Tibial nerve (tissue), 3 donors: Measurements from ENCODE around the gene ENDOV.

Experiments used
- POLR2A ChIP-seq, 2 donors: fragments of 450-650 bp; IDR thresholded peaks; one replicate each; pipeline ENCODE4 v1.6.1; 2017; ENCODE audit warnings: antibody characterized with exemption in 2 of 2, mild to moderate bottlenecking in 2 of 2, moderate library complexity in 2 of 2
- TF ChIP-seq, protein P1 (sequence below), 5 experiments: fragments of 200-600 bp in 3 of 5; fragments of 450-650 bp in 2 of 5; sonication (generic) in 3 of 5; IDR thresholded peaks; one replicate each; pipeline ENCODE4 v1.5.1; 2016 to 2019; ENCODE audit warnings: antibody characterized with exemption in 5 of 5, mild to moderate bottlenecking in 3 of 5, moderate library complexity in 2 of 5

- TF ChIP-seq, protein P1, sequence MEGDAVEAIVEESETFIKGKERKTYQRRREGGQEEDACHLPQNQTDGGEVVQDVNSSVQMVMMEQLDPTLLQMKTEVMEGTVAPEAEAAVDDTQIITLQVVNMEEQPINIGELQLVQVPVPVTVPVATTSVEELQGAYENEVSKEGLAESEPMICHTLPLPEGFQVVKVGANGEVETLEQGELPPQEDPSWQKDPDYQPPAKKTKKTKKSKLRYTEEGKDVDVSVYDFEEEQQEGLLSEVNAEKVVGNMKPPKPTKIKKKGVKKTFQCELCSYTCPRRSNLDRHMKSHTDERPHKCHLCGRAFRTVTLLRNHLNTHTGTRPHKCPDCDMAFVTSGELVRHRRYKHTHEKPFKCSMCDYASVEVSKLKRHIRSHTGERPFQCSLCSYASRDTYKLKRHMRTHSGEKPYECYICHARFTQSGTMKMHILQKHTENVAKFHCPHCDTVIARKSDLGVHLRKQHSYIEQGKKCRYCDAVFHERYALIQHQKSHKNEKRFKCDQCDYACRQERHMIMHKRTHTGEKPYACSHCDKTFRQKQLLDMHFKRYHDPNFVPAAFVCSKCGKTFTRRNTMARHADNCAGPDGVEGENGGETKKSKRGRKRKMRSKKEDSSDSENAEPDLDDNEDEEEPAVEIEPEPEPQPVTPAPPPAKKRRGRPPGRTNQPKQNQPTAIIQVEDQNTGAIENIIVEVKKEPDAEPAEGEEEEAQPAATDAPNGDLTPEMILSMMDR (IDR thresholded peaks at IDR 0.05), result no peak
- no peak for TF ChIP-seq POLR2A (IDR thresholded peaks at IDR 0.05)
These were observed 28.6 kb upstream of the ENDOV start for GRCh38 chr17:80386341-80386740.
